ENCODE data around the gene MICAL2. TPM values are rescaled to one million over a fixed set of nuclear protein-coding genes. Genes with fewer than 3 reads are reported as not detected.

MICAL2 gene
- total and polyA plus RNA-seq, 3 donors from 2014 or later, result 224 to 461 (median 401) TPM

DNA sequence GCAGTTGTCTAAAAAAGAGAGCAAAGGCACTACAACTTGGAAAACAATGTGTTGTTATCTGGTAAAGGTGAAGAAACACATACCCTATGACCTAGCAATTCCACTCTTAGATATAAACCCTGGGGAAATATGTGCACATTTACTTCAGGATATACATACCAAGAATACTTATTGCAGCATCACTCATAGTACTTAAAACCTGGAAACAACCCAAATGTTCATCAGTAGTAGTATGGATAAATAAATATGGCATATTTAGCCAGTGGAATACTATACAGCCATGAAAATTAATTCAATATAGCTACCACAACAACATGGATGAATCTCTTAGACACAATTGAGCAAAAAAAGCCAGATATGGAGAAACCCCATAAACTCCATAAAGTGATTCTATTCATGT lies 26.1 kb upstream of the MICAL2 start:
- TF ChIP-seq, protein P1, sequence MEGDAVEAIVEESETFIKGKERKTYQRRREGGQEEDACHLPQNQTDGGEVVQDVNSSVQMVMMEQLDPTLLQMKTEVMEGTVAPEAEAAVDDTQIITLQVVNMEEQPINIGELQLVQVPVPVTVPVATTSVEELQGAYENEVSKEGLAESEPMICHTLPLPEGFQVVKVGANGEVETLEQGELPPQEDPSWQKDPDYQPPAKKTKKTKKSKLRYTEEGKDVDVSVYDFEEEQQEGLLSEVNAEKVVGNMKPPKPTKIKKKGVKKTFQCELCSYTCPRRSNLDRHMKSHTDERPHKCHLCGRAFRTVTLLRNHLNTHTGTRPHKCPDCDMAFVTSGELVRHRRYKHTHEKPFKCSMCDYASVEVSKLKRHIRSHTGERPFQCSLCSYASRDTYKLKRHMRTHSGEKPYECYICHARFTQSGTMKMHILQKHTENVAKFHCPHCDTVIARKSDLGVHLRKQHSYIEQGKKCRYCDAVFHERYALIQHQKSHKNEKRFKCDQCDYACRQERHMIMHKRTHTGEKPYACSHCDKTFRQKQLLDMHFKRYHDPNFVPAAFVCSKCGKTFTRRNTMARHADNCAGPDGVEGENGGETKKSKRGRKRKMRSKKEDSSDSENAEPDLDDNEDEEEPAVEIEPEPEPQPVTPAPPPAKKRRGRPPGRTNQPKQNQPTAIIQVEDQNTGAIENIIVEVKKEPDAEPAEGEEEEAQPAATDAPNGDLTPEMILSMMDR (IDR thresholded peaks at IDR 0.05), result no peak
- no peak for TF ChIP-seq POLR2A (IDR thresholded peaks at IDR 0.05)
- H3K27ac ChIP-seq, result no peak overlapping the region
- no peaks in the 10 kb centered on the region for H3K9me3 ChIP-seq
- peaks cover 35% of the 10 kb centered on the region for H3K4me1 ChIP-seq
- intact Hi-C loops (cut with DNase I; ENCODE audit: low total_unique reads), result no loop called here
- no peak for DNase-seq
- H3K36me3 ChIP-seq (ENCODE audit: low read depth, missing control alignments), result no peaks in the 10 kb centered on the region
- no peaks in the 10 kb centered on the region for H3K27me3 ChIP-seq
- H3K4me3 ChIP-seq, result no peak overlapping the region

DNA sequence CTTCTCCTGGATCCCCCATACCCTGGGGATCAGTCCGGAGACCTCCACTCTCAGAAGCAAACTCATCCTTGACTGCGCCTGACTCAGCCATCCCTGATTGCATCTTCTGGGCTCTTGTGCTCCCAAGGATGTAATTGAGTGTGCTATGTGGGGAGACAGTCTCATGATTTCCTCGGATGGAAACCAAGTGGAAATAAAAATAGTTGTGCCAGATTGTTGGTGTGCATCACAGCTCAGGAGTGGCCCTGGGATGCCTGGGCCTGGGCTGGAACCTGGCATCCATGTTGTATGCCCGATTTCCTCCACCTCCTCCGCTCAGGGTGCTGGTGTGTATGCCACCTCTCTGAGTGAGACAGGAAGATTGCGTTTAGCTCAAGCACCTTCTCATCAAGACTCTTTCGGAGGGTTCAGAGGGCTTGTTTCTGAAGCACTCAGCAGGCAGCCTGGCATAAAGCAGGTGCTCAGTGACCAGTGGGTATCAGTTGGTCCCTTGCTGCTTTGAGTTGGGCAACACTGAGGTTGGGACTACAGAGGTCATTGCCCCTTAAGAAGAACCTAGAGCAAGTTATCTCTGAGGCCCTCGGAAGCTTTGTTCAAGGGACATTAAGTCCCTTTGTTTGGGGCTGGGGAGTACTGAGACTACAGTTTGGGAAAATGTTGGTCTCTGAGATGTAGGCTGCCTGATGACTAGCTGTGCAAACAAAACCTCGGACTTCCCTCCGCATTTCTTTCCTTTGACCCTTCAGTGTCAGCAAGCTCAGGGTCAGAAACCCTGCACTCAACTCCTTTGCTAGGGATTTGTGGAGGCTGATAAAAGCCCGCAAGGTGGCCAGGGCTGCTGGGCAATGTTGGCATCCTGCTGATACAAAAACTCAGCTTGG lies 24.8 kb upstream of the MICAL2 start:
- H3K27me3 ChIP-seq, result no peaks in the 10 kb centered on the region
- no peak overlapping the region for H3K4me3 ChIP-seq
- H3K4me1 ChIP-seq, result peaks cover 40% of the 10 kb centered on the region
- intact Hi-C loops (cut with DNase I; ENCODE audit: low total_unique reads), result no loop called here
- H3K27ac ChIP-seq, result peak overlapping the region; percentile 83 to 93
- no peaks in the 10 kb centered on the region for H3K9me3 ChIP-seq
- WGBS, 2 donors, result 73 to 81% methylated on average over 11 of the region's 11 CpGs
- TF ChIP-seq, protein P1 (IDR thresholded peaks at IDR 0.05), result no peak
- no peak for TF ChIP-seq POLR2A (IDR thresholded peaks at IDR 0.05)
- no peaks in the 10 kb centered on the region for H3K36me3 ChIP-seq (ENCODE audit: low read depth, missing control alignments)
- no peak for DNase-seq

DNA sequence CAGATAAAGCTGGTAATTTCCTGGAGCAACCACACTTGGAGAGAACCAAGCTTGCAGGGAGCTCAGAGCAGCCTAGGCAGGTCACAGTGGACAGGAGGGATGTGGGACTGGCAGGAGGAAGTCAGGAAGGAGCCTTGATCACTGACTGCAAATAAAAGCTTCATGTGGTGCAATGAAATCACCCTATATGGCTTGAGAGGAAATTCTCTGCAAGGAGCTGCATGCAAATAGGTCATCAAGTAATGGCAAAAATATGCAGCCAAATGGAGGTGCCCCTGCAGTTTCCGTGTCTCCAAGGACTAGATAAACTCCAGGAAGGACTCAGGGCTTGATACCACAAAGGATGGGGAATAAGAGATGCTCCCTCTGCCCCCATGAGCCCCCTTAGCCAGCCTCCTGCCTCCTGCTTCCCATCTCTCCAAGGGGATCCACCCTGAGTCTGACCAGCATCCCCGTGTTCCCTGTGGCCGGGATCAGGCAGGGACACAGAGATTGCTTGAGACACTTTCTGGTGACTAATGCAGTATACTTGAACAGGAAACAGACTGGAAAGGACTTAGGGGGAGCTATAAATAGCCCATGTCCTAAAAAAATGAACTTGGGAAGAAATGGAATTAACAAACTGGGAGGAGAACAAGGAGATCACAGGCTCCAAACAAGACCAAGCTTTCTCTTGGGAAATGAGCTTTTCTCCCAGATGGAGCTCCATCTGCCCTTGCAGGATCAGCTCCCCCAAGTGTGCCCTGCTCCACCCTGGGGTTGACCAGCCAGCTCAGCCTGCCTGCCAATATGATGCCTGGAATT lies 23.9 kb upstream of the MICAL2 start:
- H3K4me1 ChIP-seq, result peaks cover 43% of the 10 kb centered on the region
- 37 to 42% methylated on average over 3 of the region's 3 CpGs for WGBS, 2 donors
- intact Hi-C loops (cut with DNase I; ENCODE audit: low total_unique reads), result no loop called here
- DNase-seq, result peak; percentile 71
- no peaks in the 10 kb centered on the region for H3K27me3 ChIP-seq
- no peaks in the 10 kb centered on the region for H3K9me3 ChIP-seq
- H3K4me3 ChIP-seq, result no peak overlapping the region
- TF ChIP-seq POLR2A (IDR thresholded peaks at IDR 0.05), result no peak
- TF ChIP-seq, protein P1 (IDR thresholded peaks at IDR 0.05), result no peak
- no peaks in the 10 kb centered on the region for H3K36me3 ChIP-seq (ENCODE audit: low read depth, missing control alignments)
- peak overlapping the region; percentile 83 to 93 for H3K27ac ChIP-seq

DNA sequence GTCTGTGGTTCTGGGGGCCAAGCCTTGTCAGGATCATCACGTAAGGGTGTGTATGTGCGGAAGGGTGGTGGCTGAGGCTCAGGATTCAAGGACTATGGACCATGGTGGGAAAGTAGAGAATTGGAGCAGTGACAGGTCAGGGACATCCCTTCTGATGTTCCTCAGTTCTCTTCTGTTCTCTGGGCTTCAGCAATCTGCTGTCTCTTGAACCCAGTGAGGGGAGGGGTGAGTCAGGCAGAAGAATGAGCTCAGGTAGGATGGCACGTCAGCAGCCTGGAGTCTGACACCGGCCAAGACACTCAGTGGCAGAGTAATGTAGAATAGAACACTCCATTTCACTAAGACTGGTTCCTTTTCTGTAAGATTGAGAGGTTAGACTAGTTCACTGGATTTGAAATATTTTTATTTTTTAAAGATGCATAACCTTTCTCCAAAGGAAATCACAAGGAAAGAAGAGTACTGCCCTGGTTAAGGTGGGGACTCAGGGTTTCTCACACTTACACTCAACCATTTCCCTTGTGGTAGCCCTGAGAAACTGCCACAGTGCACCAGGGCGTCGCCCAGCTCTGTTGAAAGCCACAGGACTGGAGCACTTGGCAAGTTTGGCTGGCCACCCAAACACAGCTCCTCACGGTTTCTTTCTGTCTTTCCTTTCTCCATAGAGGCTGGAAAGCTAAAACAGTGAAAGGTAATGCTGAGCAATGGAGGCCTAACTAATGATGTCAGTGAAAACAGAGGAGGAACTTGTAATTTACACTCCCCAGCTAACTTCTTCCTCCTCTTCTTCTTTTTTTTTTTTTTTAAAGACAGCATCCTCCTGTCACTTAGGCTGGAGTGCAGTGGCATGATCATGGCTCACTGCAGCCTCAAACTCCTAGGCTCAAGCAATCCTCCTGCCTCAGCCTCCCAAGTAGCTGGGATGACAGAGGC lies 23.1 kb upstream of the MICAL2 start:
- 63 to 71% methylated on average over 7 of the region's 7 CpGs for WGBS, 2 donors
- no peaks in the 10 kb centered on the region for H3K9me3 ChIP-seq
- DNase-seq, result no peak
- intact Hi-C loops (cut with DNase I; ENCODE audit: low total_unique reads), result no loop called here
- no peak overlapping the region for H3K4me3 ChIP-seq
- H3K27me3 ChIP-seq, result no peaks in the 10 kb centered on the region
- H3K36me3 ChIP-seq (ENCODE audit: low read depth, missing control alignments), result no peaks in the 10 kb centered on the region
- TF ChIP-seq, protein P1 (IDR thresholded peaks at IDR 0.05), result peak in 1 of 3 experiments; percentile 2
- TF ChIP-seq POLR2A (IDR thresholded peaks at IDR 0.05), result no peak
- H3K27ac ChIP-seq, result peak overlapping the region; percentile 83 to 93
- peaks cover 47% of the 10 kb centered on the region for H3K4me1 ChIP-seq
